Kidney (tissue), 14 donors: ENCODE measurements around the gene SLC25A18. TPM values are rescaled to one million over a fixed set of nuclear protein-coding genes. Genes with fewer than 3 reads are reported as not detected.
A peak's percentile ranks its signal among the peaks of the same experiment; 100 is the strongest.

Source experiments
- DNase-seq, 5 donors: peaks; one replicate each; pipeline ENCODE4 v3.0.0-alpha.2; 2013 to 2020
- FAIRE-seq: peaks from 2 replicates; lab custom pipeline; 2012; peaks lifted over from hg19 to GRCh38; lab: Jason Lieb, UNC
- H3K27ac ChIP-seq, 2 donors: one replicate each; pipeline ENCODE4 v1.7.0; 2013; ENCODE audit warnings: low read depth in 2 of 2, low read length in 2 of 2, inconsistent platforms in 1 of 2
- H3K27me3 ChIP-seq: one replicate; pipeline ENCODE4 v1.7.1; 2013; ENCODE audit warnings: low read length, inconsistent platforms; ENCODE audit not compliant: control insufficient read depth, insufficient read depth
- H3K36me3 ChIP-seq, 3 donors: one replicate each; pipeline versions ENCODE4 v1.7.0 to v1.7.1; 2013; ENCODE audit warnings: low read length in 3 of 3, control low read depth in 1 of 3, inconsistent platforms in 1 of 3; ENCODE audit not compliant: insufficient read depth in 3 of 3, control insufficient read depth in 2 of 3
- H3K4me1 ChIP-seq, 3 donors: one replicate each; pipeline versions ENCODE4 v1.7.0 to v1.7.1; 2013; ENCODE audit warnings: low read length in 3 of 3, inconsistent platforms in 1 of 3, low read depth in 1 of 3; ENCODE audit not compliant: control insufficient read depth in 2 of 3, insufficient read depth in 2 of 3
- H3K4me3 ChIP-seq, 3 donors: one replicate each; pipeline versions ENCODE4 v1.7.0 to v1.8.1; 2013; ENCODE audit warnings: low read length in 3 of 3, control low read depth in 1 of 3, inconsistent platforms in 1 of 3
- H3K9ac ChIP-seq, 3 donors: one replicate each; pipeline versions ENCODE4 v1.7.0 to v1.7.1; 2013; ENCODE audit warnings: low read length in 3 of 3, control low read depth in 1 of 3, inconsistent platforms in 1 of 3
- H3K9me3 ChIP-seq, 3 donors: one replicate each; pipeline versions ENCODE4 v1.7.0 to v1.7.1; 2013; ENCODE audit warnings: low read length in 3 of 3, control low read depth in 1 of 3, inconsistent platforms in 1 of 3; ENCODE audit not compliant: control insufficient read depth in 2 of 3, insufficient read depth in 1 of 3
- CTCF ChIP-seq: IDR thresholded peaks from 3 replicates; pipeline ENCODE4 v1.5.1; 2012; ENCODE audit warnings: mild to moderate bottlenecking, moderate library complexity, borderline replicate concordance; ENCODE audit not compliant: insufficient read depth; ENCODE audit errors: extremely low read depth
- intact Hi-C: fragments of 100-400 bp; cut with DNase I; formaldehyde crosslinking; loops from one replicate; pipeline ENCODE4 v1.11.1; 2022
- polyA plus RNA-seq: library from polyadenylated mRNA; stranded (reverse); fragments of 350-450 nt; fragmentation: Illumina TruSeq; extraction: RNeasy Lipid Tissue Mini Kit (QIAGEN cat#74804); gene quantifications from one replicate; pipeline ENCODE4 v1.2.3, GENCODE V29; 2014; ENCODE audit warnings: low read depth, low replicate concordance; ENCODE audit not compliant: insufficient read depth
- total RNA-seq: library from RNA; stranded (reverse); fragmentation: NEBNext Ultra II Directional; extraction: Animal tissue kit (Norgen Biotek cat#: 25700); gene quantifications from one replicate; pipeline ENCODE4 v1.2.1, GENCODE V29; 2021
- donor health status: control.
- donor health status: control.
- donor health status: control.
- donor health status: control.
- donor health status: control.
- donor health status: DM: yes; HTN: yes; CAD: no.
- donor health status: Normal renal cell carcinoma (clear cell type).

Gene SLC25A18
- total and polyA plus RNA-seq, 2 donors from 2014 or later: 0.41 to 1.1 TPM

GRCh38 chr22:17612057-17612456, 48.8 kb downstream of the SLC25A18 start:
- H3K4me3 ChIP-seq: no peak overlapping the region
- intact Hi-C loops: no loop called here
- no peak overlapping the region for H3K9ac ChIP-seq
- H3K27ac ChIP-seq: no peak overlapping the region
- FAIRE-seq (no peak), DNase-seq (no peak)
- H3K9me3 ChIP-seq: no peaks in the 10 kb centered on the region
- H3K36me3 ChIP-seq: peaks cover 10 to 27% (median 13%) of the 10 kb centered on the region in 3 donors
- no peaks in the 10 kb centered on the region for H3K4me1 ChIP-seq
- no peaks in the 10 kb centered on the region for H3K27me3 ChIP-seq
- no peak for TF ChIP-seq CTCF

DNA sequence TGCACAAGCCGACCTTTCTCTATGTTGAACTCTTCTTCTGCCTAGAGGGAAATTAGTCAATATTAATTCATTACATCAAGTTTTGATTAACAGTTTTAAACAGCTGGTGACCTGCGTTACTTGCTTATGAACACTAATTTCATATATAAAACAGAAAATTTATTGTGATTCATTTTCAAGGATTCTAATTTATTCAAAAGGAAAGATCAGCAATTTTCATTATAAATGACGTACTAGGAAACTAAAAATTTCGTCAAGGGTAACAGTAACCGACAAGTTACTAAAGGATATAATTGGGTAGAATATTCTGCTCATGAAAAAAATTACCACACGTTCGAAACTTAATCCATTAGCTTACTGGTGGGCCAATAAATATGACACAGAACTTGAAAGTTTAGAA, 50.0 kb downstream of the SLC25A18 start:
- no peak for TF ChIP-seq CTCF
- Histone ChIP-seq H3K9ac (no peak overlapping the region), H3K9me3 (no peaks in the 10 kb centered on the region), H3K27me3 (no peaks in the 10 kb centered on the region), H3K4me1 (no peaks in the 10 kb centered on the region), H3K4me3 (no peak overlapping the region), H3K36me3 (peaks cover 9 to 23% (median 10%) of the 10 kb centered on the region in 3 donors), H3K27ac (no peak overlapping the region)
- intact Hi-C loops: no loop called here
- no peak for DNase-seq
- no peak for FAIRE-seq

DNA sequence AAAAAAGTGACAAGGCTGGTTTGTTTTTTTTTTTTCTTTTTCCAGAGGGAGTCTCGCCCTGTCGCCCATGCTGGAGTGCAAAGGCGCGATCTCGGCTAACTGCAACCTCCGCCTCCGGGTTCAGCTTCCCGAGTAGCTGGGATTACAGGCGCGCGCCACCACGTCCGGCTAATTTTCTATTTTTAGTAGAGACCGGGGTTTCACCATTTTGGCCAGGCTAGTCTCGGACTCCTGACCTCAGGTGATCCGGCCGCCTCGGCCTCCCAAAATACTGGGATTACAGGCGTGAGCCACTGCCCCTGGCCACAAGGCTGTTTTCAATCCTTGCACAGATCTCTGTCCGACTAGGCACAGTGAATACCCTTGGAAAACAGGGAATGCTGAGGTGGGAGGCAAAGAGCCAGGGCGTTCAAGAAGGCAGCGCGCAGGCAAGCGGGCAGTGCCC, 64.7 kb downstream of the SLC25A18 start:
- Histone ChIP-seq H3K4me1 (peaks cover 0 to 6% (median 2%) of the 10 kb centered on the region in 3 donors), H3K4me3 (peak overlapping the region; percentile 97 to 100 (median 97)), H3K27ac (peak overlapping the region; percentile 97 to 98), H3K27me3 (no peaks in the 10 kb centered on the region), H3K36me3 (peaks cover 0 to 1% (median 0%) of the 10 kb centered on the region in 3 donors), H3K9ac (peak overlapping the region; percentile 81 to 99 (median 95)), H3K9me3 (no peaks in the 10 kb centered on the region)
- intact Hi-C loops: no loop called here
- FAIRE-seq (no peak), DNase-seq (peak in 2 of 5 donors; percentile 15 to 42)
- TF ChIP-seq CTCF: no peak
